Type B pancreatic cell (in vitro differentiated cells): ENCODE measurements around the gene NET1. TPM values are rescaled to one million over a fixed set of nuclear protein-coding genes. Genes with fewer than 3 reads are reported as not detected.

Experiments
- DNase-seq: peaks from one replicate; pipeline ENCODE4 v3.0.0; 2021; ENCODE audit warnings: mixed read lengths; ENCODE audit not compliant: unreplicated experiment; ENCODE audit errors: extremely low spot score
- H3K27ac Mint-ChIP-seq: 2 replicates; pipeline ENCODE4 v1.8.0; 2021; ENCODE audit warnings: mild to moderate bottlenecking, mixed read lengths
- H3K27me3 Mint-ChIP-seq: 2 replicates; pipeline ENCODE4 v1.8.0; 2021; ENCODE audit warnings: mixed read lengths
- H3K36me3 Mint-ChIP-seq: 2 replicates; pipeline ENCODE4 v1.8.0; 2021; ENCODE audit warnings: mixed read lengths
- H3K4me1 Mint-ChIP-seq: one replicate; pipeline ENCODE4 v1.8.0; 2021; ENCODE audit warnings: mixed read lengths; ENCODE audit not compliant: unreplicated experiment
- H3K4me3 Mint-ChIP-seq: 2 replicates; pipeline ENCODE4 v1.8.0; 2021; ENCODE audit warnings: mild to moderate bottlenecking, mixed read lengths
- H3K9me3 Mint-ChIP-seq: 2 replicates; pipeline ENCODE4 v1.8.0; 2021; ENCODE audit warnings: mixed read lengths
- total RNA-seq: library from RNA; stranded (reverse); gene quantifications from 2 replicates; pipeline ENCODE4 v1.2.1, GENCODE V29; 2021; ENCODE audit warnings: low replicate concordance
- TF ChIP-seq, protein P1 (sequence below): fragments of 200-600 bp; sonication (generic); conservative IDR thresholded peaks from 2 replicates; pipeline ENCODE4 v1.5.0; 2021; ENCODE audit warnings: antibody characterized with exemption, mild to moderate bottlenecking

Gene NET1
- total RNA-seq, 1 donor from 2014 or later, result 105 TPM

DNA sequence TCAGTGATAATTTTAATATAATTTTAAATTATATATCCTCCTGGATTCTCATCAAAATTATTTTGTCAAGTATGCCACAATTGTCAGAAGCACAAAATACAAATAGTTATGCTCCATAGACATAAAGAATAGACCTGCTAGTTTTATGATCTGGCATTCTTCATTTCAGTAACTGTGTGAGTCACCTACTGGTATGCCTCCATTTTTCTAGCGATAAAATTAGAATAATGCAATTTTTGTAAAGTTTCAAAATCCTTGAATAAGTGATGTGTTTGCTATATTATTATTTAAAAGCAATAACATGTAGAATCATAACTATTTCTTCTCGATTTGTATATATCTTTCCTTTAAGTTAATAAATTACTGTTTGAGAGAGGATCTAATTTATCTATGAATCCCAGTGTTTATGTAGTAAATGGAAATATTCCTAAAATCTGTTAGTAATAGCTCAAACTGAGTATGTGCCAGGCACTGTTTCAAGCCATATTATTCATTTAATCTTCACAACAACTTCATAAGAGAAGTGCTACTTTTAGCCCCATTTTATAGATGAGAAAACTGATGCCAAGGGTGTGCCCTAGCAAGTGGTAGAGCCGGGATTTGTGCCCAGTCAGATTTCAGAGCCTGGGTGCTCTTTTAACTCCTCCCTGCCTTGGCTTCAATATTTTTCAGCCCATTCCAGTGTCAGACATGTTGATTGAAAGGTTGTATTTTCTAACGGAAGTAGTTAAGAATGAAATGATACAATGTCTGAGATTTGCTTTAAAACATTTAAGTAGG lies 38.4 kb downstream of the NET1 start:
- Mint-ChIP-seq H3K36me3 (peaks cover 36% of the 10 kb centered on the region), H3K27ac (no peak overlapping the region), H3K9me3 (no peaks in the 10 kb centered on the region), H3K4me3 (peak overlapping the region; percentile 67), H3K27me3 (no peaks in the 10 kb centered on the region), H3K4me1 (peaks cover 34% of the 10 kb centered on the region)
- TF ChIP-seq, protein P1, sequence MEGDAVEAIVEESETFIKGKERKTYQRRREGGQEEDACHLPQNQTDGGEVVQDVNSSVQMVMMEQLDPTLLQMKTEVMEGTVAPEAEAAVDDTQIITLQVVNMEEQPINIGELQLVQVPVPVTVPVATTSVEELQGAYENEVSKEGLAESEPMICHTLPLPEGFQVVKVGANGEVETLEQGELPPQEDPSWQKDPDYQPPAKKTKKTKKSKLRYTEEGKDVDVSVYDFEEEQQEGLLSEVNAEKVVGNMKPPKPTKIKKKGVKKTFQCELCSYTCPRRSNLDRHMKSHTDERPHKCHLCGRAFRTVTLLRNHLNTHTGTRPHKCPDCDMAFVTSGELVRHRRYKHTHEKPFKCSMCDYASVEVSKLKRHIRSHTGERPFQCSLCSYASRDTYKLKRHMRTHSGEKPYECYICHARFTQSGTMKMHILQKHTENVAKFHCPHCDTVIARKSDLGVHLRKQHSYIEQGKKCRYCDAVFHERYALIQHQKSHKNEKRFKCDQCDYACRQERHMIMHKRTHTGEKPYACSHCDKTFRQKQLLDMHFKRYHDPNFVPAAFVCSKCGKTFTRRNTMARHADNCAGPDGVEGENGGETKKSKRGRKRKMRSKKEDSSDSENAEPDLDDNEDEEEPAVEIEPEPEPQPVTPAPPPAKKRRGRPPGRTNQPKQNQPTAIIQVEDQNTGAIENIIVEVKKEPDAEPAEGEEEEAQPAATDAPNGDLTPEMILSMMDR, result no peak
- no peak for DNase-seq

DNA sequence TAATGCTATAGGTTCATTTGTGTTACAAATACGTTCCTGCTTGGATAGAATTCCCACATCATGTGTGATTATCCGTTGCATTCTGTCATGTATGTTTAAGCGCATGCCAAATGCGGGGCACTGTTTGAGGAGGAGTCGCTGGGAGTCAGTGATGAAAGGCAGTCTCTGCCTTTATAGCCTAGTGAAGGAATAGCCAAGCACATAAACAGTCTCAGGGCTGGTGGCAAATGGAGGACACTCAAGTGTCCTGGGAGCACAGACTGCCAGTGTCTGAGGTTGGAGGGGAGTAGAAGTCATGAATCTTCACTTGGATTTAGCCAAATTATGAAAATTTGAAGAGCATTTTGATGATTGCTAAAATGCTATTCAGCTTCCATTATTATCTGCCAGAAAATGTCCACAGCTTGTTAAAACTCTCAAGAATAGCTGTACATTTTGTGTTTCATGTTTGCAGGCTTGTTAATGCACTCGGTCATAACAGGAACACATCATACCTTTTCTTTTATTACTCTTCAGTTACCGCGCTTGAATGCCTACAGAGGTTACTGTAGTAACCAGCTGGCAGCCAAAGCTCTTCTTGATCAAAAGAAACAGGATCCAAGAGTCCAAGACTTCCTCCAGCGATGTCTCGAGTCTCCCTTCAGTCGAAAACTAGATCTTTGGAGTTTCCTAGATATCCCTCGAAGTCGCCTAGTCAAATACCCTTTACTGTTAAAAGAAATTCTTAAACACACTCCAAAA lies 41.6 kb downstream of the NET1 start:
- no peak for DNase-seq
- Mint-ChIP-seq H3K27me3 (no peaks in the 10 kb centered on the region), H3K4me3 (no peak overlapping the region), H3K36me3 (peaks cover 55% of the 10 kb centered on the region), H3K27ac (no peak overlapping the region), H3K4me1 (peaks cover 19% of the 10 kb centered on the region), H3K9me3 (no peaks in the 10 kb centered on the region)
- TF ChIP-seq, protein P1, result no peak

DNA sequence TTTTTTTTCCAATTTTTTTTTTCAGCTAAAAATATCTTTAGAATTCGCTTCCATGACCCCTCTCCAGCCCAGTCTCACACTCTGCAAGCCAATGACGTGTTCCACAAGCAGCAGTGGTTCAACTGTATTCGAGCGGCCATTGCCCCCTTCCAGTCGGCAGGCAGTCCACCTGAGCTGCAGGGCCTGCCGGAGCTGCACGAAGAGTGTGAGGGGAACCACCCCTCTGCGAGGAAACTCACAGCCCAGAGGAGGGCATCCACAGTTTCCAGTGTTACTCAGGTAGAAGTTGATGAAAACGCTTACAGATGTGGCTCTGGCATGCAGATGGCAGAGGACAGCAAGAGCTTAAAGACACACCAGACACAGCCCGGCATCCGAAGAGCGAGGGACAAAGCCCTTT lies 44.2 kb downstream of the NET1 start:
- Mint-ChIP-seq H3K9me3 (no peaks in the 10 kb centered on the region), H3K4me3 (no peak overlapping the region), H3K4me1 (peaks cover 13% of the 10 kb centered on the region), H3K36me3 (peaks cover 68% of the 10 kb centered on the region), H3K27me3 (no peaks in the 10 kb centered on the region), H3K27ac (no peak overlapping the region)
- TF ChIP-seq, protein P1, result no peak
- no peak for DNase-seq

DNA sequence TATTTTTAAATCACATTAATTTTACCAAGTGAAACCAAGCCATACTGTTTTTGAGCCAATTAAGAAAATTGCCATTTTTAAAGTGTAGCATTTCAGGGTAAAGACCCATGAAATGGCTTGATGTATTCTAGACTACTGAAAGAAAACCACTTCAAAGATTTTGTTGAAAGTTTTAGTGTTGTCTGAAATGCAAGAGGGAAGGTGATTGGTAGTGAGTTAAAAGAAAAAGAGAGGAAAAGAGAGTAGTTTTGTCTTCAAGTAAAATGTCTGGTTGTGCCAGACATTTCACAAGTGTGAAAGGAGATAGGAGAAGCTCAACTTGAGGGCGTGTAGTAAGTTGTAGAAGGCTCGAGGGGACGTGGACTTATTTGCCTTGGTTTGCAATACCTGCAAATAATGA lies 45.4 kb downstream of the NET1 start:
- H3K27me3 Mint-ChIP-seq, result no peaks in the 10 kb centered on the region
- TF ChIP-seq, protein P1, result no peak
- peaks cover 63% of the 10 kb centered on the region for H3K36me3 Mint-ChIP-seq
- no peak overlapping the region for H3K4me3 Mint-ChIP-seq
- H3K9me3 Mint-ChIP-seq, result no peaks in the 10 kb centered on the region
- H3K27ac Mint-ChIP-seq, result no peak overlapping the region
- H3K4me1 Mint-ChIP-seq, result peaks cover 21% of the 10 kb centered on the region
- DNase-seq, result no peak

DNA sequence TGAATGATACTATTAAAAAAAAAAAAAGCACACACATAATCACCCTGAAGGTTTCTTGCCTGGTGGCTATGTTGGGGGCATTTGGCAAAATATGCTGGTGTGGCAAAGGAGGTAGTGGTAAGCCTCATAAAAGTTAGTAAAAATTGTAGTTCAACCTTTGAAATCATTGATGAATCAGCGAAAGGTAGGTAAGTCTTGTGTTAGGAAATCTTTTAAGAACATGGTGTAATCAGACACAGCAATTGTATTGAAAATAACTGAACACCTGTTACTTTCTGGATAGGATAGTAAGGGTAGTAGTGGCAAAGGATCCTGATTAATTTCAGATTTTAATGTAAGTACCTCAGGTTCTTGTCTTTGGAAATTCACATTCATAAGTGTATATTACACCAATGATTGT lies 46.1 kb downstream of the NET1 start:
- H3K27ac Mint-ChIP-seq, result no peak overlapping the region
- peaks cover 25% of the 10 kb centered on the region for H3K4me1 Mint-ChIP-seq
- H3K9me3 Mint-ChIP-seq, result no peaks in the 10 kb centered on the region
- no peak for DNase-seq
- no peaks in the 10 kb centered on the region for H3K27me3 Mint-ChIP-seq
- TF ChIP-seq, protein P1, result no peak
- H3K4me3 Mint-ChIP-seq, result no peak overlapping the region
- H3K36me3 Mint-ChIP-seq, result peaks cover 59% of the 10 kb centered on the region
